Measurements from ENCODE around the gene VIPR2. TPM values are rescaled to one million over a fixed set of nuclear protein-coding genes. Genes with fewer than 3 reads are reported as not detected.
"Not testable (repeated sequence)": the region's sequence is repeated elsewhere in the genome, so short reads cannot be mapped to it uniquely, and the experiment has no call there.

VIPR2 gene
- total RNA-seq, 6 experiments from 2014 or later: 0.15 to 0.51 (median 0.26) TPM; not detected in 2

DNA sequence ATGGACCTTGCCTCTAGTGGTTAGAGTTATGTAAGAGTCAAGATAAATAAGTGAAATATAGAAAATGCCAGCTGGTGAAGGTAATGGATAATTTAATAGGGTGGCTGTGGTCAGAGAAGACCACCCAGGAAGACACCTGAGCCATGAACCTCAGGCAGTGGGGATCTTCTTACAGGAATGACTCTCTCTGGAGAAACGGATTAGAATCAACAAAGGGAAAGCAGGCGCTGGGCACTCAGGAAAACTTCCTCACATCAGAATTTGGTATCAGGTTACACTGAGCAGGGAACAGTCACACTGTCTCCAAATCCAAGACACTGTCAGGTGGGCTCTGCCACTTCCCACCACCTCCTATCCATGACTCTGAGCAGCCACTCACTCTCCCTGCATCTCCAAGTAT, 155.7 kb downstream of the VIPR2 start:
- no peaks in the 10 kb centered on the region for H3K9me3 ChIP-seq
- TF ChIP-seq, protein P1, sequence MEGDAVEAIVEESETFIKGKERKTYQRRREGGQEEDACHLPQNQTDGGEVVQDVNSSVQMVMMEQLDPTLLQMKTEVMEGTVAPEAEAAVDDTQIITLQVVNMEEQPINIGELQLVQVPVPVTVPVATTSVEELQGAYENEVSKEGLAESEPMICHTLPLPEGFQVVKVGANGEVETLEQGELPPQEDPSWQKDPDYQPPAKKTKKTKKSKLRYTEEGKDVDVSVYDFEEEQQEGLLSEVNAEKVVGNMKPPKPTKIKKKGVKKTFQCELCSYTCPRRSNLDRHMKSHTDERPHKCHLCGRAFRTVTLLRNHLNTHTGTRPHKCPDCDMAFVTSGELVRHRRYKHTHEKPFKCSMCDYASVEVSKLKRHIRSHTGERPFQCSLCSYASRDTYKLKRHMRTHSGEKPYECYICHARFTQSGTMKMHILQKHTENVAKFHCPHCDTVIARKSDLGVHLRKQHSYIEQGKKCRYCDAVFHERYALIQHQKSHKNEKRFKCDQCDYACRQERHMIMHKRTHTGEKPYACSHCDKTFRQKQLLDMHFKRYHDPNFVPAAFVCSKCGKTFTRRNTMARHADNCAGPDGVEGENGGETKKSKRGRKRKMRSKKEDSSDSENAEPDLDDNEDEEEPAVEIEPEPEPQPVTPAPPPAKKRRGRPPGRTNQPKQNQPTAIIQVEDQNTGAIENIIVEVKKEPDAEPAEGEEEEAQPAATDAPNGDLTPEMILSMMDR (IDR thresholded peaks at IDR 0.05): no peak
- TF ChIP-seq POLR2A (IDR thresholded peaks at IDR 0.05): no peak
- whole genome bisulfite sequencing (ENCODE audit: insufficient coverage, low coverage, low lambda C conversion rate, missing lambda C conversion rate): 55% methylated on average over 2 of the region's 2 CpGs
- no peak overlapping the region for H3K27ac ChIP-seq
- DNase-seq (no peak), ATAC-seq (no peak)
- intact Hi-C loops (cut with DNase I): no loop called here
- H3K4me1 ChIP-seq: no peaks in the 10 kb centered on the region
- peaks cover 0 to 4% of the 10 kb centered on the region in 2 donors for H3K27me3 ChIP-seq
- H3K36me3 ChIP-seq: no peaks in the 10 kb centered on the region
- no peak overlapping the region for H3K4me3 ChIP-seq

DNA sequence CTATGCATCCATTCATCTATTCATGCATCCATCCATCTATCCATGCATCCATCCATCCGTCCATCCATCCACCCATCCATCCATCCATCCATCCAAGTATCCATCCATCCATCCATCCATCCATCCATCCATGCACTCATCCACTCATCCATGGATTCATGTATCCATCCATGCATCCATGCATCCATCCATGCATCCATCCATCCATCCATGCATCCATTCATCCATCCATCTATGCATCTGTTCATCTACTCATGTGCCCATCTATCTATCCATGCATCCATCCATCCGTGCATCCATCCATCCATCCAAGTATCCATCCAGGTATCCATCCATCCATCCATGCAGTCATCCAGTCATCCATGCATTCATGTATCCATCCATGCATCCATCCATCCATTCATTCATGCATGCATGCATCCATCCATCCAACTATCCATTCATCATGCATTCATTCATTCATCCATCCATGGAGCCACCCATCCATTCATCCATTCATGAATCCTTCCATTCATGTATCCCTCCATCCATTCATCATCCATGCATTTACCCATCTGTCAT, 156.3 kb downstream of the VIPR2 start:
- no peak for ATAC-seq
- 22% methylated on average over 2 of the region's 2 CpGs for WGBS (ENCODE audit: insufficient coverage, low coverage, low lambda C conversion rate, missing lambda C conversion rate)
- H3K27ac ChIP-seq: no peak overlapping the region

DNA sequence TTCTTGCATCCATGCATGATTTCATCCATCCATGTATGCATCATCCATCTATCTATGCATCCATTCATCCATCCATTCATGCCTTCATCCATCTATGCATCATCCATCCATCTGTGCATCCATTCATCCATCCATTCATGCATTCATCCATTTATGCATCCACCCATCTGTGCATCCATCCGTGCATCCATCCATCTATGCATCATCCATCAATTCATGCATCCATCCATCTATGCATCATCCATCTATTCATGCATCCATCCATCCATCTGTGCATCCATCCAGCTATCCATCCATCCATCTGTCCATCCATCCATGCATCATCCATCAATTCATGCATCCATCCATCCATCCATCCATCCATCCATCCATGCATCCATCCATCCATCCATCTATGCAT, 157.0 kb downstream of the VIPR2 start:
- Histone ChIP-seq H3K9me3 (peaks cover 0 to under 1% (median under 1%) of the 10 kb centered on the region in 4 donors), H3K4me1 (no peaks in the 10 kb centered on the region), H3K27me3 (no peaks in the 10 kb centered on the region), H3K36me3 (no peaks in the 10 kb centered on the region), H3K27ac (no peak overlapping the region), H3K4me3 (no peak overlapping the region)
- 6% methylated on average over 1 of the region's 1 CpG for WGBS (ENCODE audit: insufficient coverage, low coverage, low lambda C conversion rate, missing lambda C conversion rate)
- TF ChIP-seq POLR2A (IDR thresholded peaks at IDR 0.05): no peak
- TF ChIP-seq, protein P1 (IDR thresholded peaks at IDR 0.05): no peak
- no peak for DNase-seq
- intact Hi-C loops (cut with DNase I): no loop called here
- no peak for ATAC-seq

More for the DNA sequence above, 156.3 kb downstream of the VIPR2 start:
- H3K9me3 ChIP-seq: no peaks in the 10 kb centered on the region
- no peaks in the 10 kb centered on the region for H3K4me1 ChIP-seq
- intact Hi-C loops (cut with DNase I): no loop called here
- no peaks in the 10 kb centered on the region for H3K36me3 ChIP-seq
- no peak for DNase-seq
- no peak for TF ChIP-seq POLR2A (IDR thresholded peaks at IDR 0.05)
- TF ChIP-seq, protein P1 (IDR thresholded peaks at IDR 0.05): no peak
- peaks cover 0 to 4% of the 10 kb centered on the region in 2 donors for H3K27me3 ChIP-seq
- H3K4me3 ChIP-seq: no peak overlapping the region

DNA sequence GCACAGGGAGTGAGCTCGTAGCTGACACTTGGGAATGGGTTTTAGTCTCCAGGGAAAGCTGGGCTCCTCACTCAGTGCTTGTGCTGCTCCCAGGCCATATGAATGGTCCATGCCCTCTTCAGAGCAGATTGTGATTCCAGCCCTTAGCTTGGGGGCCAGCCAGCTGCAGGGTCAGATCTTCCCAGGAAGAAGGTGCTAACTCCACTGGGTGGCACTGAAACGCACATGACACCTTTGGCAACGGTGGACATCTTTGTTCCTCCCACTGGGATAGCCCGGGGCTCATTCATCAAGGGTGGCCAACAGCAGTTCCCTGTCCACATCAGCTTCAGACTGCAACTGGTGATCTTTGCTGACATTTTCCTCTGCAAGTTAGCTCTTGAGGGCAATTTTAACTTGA, 159.1 kb downstream of the VIPR2 start:
- TF ChIP-seq, protein P1 (IDR thresholded peaks at IDR 0.05): no peak
- no peak for TF ChIP-seq POLR2A (IDR thresholded peaks at IDR 0.05)
- intact Hi-C loops (cut with DNase I): no loop called here
- DNase-seq: no peak
- Histone ChIP-seq H3K27me3 (no peaks in the 10 kb centered on the region), H3K4me3 (no peak overlapping the region), H3K27ac (no peak overlapping the region), H3K9me3 (peaks cover 0 to 8% (median 6%) of the 10 kb centered on the region in 4 donors), H3K36me3 (no peaks in the 10 kb centered on the region), H3K4me1 (no peaks in the 10 kb centered on the region)
- WGBS (ENCODE audit: insufficient coverage, low coverage, low lambda C conversion rate, missing lambda C conversion rate): 38% methylated on average over 1 of the region's 4 CpGs
- ATAC-seq: no peak

DNA sequence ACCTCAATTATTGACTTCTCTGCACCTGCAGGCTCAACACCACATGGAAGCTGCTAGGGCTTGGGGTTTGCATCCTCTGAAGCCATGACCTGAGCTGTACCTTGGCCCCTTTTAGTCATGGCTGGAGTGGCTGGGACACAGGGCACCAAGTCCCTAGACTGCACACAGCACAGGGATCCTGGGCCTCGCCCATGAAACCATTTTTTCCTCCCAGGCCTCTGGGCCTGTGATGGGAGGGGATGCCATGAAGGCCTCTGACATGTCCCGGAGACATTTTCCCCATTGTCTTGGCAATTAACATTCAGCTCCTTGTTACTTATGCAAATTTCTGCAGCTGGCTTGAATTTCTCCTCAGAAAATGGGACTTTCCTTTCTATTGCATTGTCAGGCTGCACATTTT, 160.7 kb downstream of the VIPR2 start:
- H3K27ac ChIP-seq; H3K9me3 ChIP-seq; H3K4me3 ChIP-seq; H3K4me1 ChIP-seq; ATAC-seq; DNase-seq; H3K36me3 ChIP-seq; H3K27me3 ChIP-seq; intact Hi-C loops (cut with DNase I): not testable (repeated sequence)
- 0% methylated on average over 1 of the region's 2 CpGs for WGBS (ENCODE audit: insufficient coverage, low coverage, low lambda C conversion rate, missing lambda C conversion rate)

DNA sequence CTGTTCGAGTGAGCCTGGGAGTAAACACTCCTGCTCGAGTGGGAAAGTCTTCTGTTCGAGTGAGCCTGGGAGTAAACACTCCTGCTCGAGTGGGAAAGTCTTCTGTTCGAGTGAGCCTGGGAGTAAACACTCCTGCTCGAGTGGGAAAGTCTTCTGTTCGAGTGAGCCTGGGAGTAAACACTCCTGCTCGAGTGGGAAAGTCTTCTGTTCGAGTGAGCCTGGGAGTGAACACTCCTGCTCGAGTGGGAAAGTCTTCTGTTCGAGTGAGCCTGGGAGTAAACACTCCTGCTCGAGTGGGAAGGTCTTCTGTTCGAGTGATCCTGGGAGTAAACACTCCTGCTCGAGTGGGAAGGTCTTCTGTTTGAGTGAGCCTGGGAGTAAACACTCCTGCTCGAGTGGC, 162.6 kb downstream of the VIPR2 start:
- H3K4me1 ChIP-seq; H3K27ac ChIP-seq; ATAC-seq; H3K9me3 ChIP-seq; H3K4me3 ChIP-seq; H3K27me3 ChIP-seq; DNase-seq; intact Hi-C loops (cut with DNase I); H3K36me3 ChIP-seq: not testable (repeated sequence)
- 50% methylated on average over 1 of the region's 15 CpGs for WGBS (ENCODE audit: insufficient coverage, low coverage, low lambda C conversion rate, missing lambda C conversion rate)
